ENCODE measurements around the gene SHOX. TPM values are rescaled to one million over a fixed set of nuclear protein-coding genes. Genes with fewer than 3 reads are reported as not detected.

Gene SHOX
- not detected in 2 replicates for polyA plus RNA-seq

DNA sequence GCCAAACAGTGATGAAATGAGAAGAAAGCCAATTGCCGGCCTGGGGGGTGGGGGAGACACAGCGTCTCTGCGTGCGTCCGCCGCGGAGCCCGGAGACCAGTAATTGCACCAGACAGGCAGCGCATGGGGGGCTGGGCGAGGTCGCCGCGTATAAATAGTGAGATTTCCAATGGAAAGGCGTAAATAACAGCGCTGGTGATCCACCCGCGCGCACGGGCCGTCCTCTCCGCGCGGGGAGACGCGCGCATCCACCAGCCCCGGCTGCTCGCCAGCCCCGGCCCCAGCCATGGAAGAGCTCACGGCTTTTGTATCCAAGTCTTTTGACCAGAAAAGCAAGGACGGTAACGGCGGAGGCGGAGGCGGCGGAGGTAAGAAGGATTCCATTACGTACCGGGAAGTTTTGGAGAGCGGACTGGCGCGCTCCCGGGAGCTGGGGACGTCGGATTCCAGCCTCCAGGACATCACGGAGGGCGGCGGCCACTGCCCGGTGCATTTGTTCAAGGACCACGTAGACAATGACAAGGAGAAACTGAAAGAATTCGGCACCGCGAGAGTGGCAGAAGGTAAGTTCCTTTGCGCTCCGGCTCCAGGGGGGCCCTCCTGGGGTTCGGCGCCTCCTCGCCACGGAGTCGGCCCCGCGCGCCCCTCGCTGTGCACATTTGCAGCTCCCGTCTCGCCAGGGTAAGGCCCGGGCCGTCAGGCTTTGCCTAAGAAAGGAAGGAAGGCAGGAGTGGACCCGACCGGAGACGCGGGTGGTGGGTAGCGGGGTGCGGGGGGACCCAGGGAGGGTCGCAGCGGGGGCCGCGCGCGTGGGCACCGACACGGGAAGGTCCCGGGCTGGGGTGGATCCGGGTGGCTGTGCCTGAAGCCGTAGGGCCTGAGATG is at the start of gene SHOX:
TSS of gene SHOX (plus strand) at position 180 of the 885 bp plus-strand sequence. CDS start at position 287, 107 bp downstream.

Other genes starting within 250 kb of the SHOX start
- 0.13 TPM in 1 of 2 replicates, not detected in the other for gene PPP2R3B, start 243.9 kb upstream of the SHOX start, polyA plus RNA-seq